ENCODE data around the gene COL5A2.

COL5A2 gene

GRCh38 chr2:189000221-189000620 is 179.3 kb downstream of the COL5A2 start:
- DNase-seq (ENCODE audit: low read depth in 2 of 2): no peak

GRCh38 chr2:188997263-188997662 is 182.3 kb downstream of the COL5A2 start:
- DNase-seq (ENCODE audit: low read depth in 2 of 2): no peak

GRCh38 chr2:188993247-188993646 is 186.3 kb downstream of the COL5A2 start:
- no peak for DNase-seq (ENCODE audit: low read depth in 2 of 2)

- peak; percentile 40 to 57 for DNase-seq (ENCODE audit: low read depth in 2 of 2)
Observed at GRCh38 chr2:188986839-188987238, 192.7 kb downstream of the COL5A2 start.

GRCh38 chr2:188984680-188985079 is 194.9 kb downstream of the COL5A2 start:
- DNase-seq (ENCODE audit: low read depth in 2 of 2): peak; percentile 80

GRCh38 chr2:188984065-188984491 is 195.5 kb downstream of the COL5A2 start:
- DNase-seq (ENCODE audit: low read depth in 2 of 2): peak; percentile 81 to 90

GRCh38 chr2:188983427-188984064 is 196.0 kb downstream of the COL5A2 start:
- peak in 1 of 2 experiments; percentile 87 for DNase-seq (ENCODE audit: low read depth in 2 of 2)

All from fibroblast of skin of left biceps (primary cell).